H1 (cell line): ENCODE results near the gene SHPK. TPM values are rescaled to one million over a fixed set of nuclear protein-coding genes. Genes with fewer than 3 reads are reported as not detected.

Experiments
- CTCF ChIA-PET: fragments of 300-600 bp; sonication (Branson Sonifier 250); formaldehyde crosslinking; loops from one replicate; lab custom pipeline; 2021; ENCODE audit not compliant: partially characterized antibody; lab: Charles Lee
- POLR2A ChIA-PET: fragments of 300-600 bp; sonication (Branson Sonifier 250); formaldehyde crosslinking; loops from one replicate; lab custom pipeline; 2021; ENCODE audit warnings: inconsistent platforms; ENCODE audit not compliant: partially characterized antibody; lab: Charles Lee
- DNase-seq, 2 experiments: peaks; one replicate each; pipeline versions ENCODE4 v3.0.0 to v3.0.0-alpha.2; 2010 to 2022; ENCODE audit warnings: low spot score in 2 of 2, low read depth in 1 of 2, mixed read lengths in 1 of 2
- FAIRE-seq: peaks from 2 replicates; lab custom pipeline; 2011; peaks lifted over from hg19 to GRCh38; lab: Jason Lieb, UNC
- H2AFZ ChIP-seq: 2 replicates; pipeline ENCODE4 v1.8.1; 2012; ENCODE audit warnings: low read length, inconsistent platforms
- H2AK5ac ChIP-seq: 2 replicates; pipeline ENCODE4 v1.6.1; 2013; ENCODE audit warnings: low read depth, low read length
- H2BK120ac ChIP-seq: replicated peaks from 2 replicates; pipeline ENCODE3; 2013; ENCODE audit warnings: low read depth, low read length, inconsistent platforms
- H2BK12ac ChIP-seq: 2 replicates; pipeline ENCODE4 v1.6.1; 2013; ENCODE audit warnings: low read depth, low read length
- H2BK15ac ChIP-seq: 2 replicates; pipeline ENCODE4 v1.6.1; 2013; ENCODE audit warnings: low read length
- H2BK20ac ChIP-seq: 2 replicates; pipeline ENCODE4 v1.6.1; 2013; ENCODE audit warnings: low read length
- H2BK5ac ChIP-seq: 2 replicates; pipeline ENCODE4 v1.6.1; 2013; ENCODE audit warnings: low read depth, low read length
- H3K14ac ChIP-seq: 2 replicates; pipeline ENCODE4 v1.6.1; 2013; ENCODE audit warnings: inconsistent platforms; ENCODE audit not compliant: insufficient read length
- H3K18ac ChIP-seq: 2 replicates; pipeline ENCODE4 v1.6.1; 2013; ENCODE audit warnings: low read length; ENCODE audit errors: extremely low read depth
- H3K23ac ChIP-seq: 2 replicates; pipeline ENCODE4 v1.6.1; 2013; ENCODE audit warnings: inconsistent platforms; ENCODE audit not compliant: insufficient read length
- H3K23me2 ChIP-seq: 2 replicates; pipeline ENCODE4 v1.6.1; 2013; ENCODE audit warnings: low read depth, low read length
- H3K27ac ChIP-seq: 2 replicates; pipeline ENCODE4 v1.6.1; 2011; ENCODE audit warnings: low read depth, low read length, inconsistent platforms
- H3K27me3 ChIP-seq, 4 experiments: replicated peaks in 1 of 4; 1 replicate in 1 of 4; 2 replicates in 3 of 4; pipeline versions ENCODE4 v1.6.1 to v1.8.1; 2011 to 2013; ENCODE audit warnings: low read length in 3 of 4, mild to moderate bottlenecking in 3 of 4, inconsistent platforms in 2 of 4, mixed read lengths in 2 of 4, moderate library complexity in 1 of 4; ENCODE audit not compliant: control insufficient read depth in 3 of 4, insufficient read depth in 3 of 4; ENCODE audit errors: extremely low read depth in 1 of 4
- H3K36me3 ChIP-seq, 4 experiments: 2 replicates each; pipeline versions ENCODE4 v1.6.1 to v1.8.1; 2011 to 2013; ENCODE audit warnings: mild to moderate bottlenecking in 4 of 4, low read length in 3 of 4, moderate library complexity in 2 of 4, control low read depth in 1 of 4, inconsistent platforms in 1 of 4; ENCODE audit not compliant: insufficient read depth in 4 of 4, control insufficient read depth in 2 of 4
- H3K4ac ChIP-seq: replicated peaks from 2 replicates; pipeline ENCODE3; 2013; ENCODE audit warnings: low read length, low read depth, mixed read lengths, inconsistent platforms; ENCODE audit not compliant: insufficient read length
- H3K4me1 ChIP-seq, 4 experiments: replicated peaks in 1 of 4; 1 replicate in 1 of 4; 2 replicates in 3 of 4; pipeline versions ENCODE4 v1.6.1 to v1.8.1; 2011 to 2013; ENCODE audit warnings: low read length in 3 of 4, inconsistent platforms in 2 of 4, mixed read lengths in 1 of 4; ENCODE audit not compliant: insufficient read depth in 4 of 4, control insufficient read depth in 3 of 4
- H3K4me2 ChIP-seq, 2 experiments: 2 replicates each; pipeline versions ENCODE4 v1.6.1 to v1.8.1; 2011 to 2013; ENCODE audit warnings: low read depth in 2 of 2, low read length in 2 of 2, control low read depth in 1 of 2, inconsistent platforms in 1 of 2, mild to moderate bottlenecking in 1 of 2; ENCODE audit not compliant: insufficient read depth in 1 of 2
- H3K4me3 ChIP-seq, 4 experiments: fragments of 200-600, 300-600 bp in 1 of 4; sonication (generic), shearing (Covaris generic), sonication (Bioruptor Twin) in 1 of 4; 2 replicates each; pipeline versions ENCODE4 v1.5.1 to v1.8.1; 2011 to 2016; ENCODE audit warnings: low read length in 4 of 4, low read depth in 3 of 4, control low read depth in 2 of 4, inconsistent platforms in 2 of 4, mild to moderate bottlenecking in 2 of 4, mixed read lengths in 1 of 4, moderate library complexity in 1 of 4; ENCODE audit not compliant: insufficient read depth in 2 of 4; ENCODE audit errors: extremely low read depth in 1 of 4
- H3K56ac ChIP-seq: replicated peaks from 2 replicates; pipeline ENCODE3; 2013; ENCODE audit warnings: low read depth, mild to moderate bottlenecking, mixed read lengths, low read length, inconsistent platforms; ENCODE audit not compliant: insufficient read length
- H3K79me1 ChIP-seq: 2 replicates; pipeline ENCODE4 v1.6.1; 2013; ENCODE audit warnings: low read depth, low read length, control low read depth
- H3K79me2 ChIP-seq, 2 experiments: 2 replicates each; pipeline versions ENCODE4 v1.6.1 to v1.8.1; 2012 to 2013; ENCODE audit warnings: low read length in 2 of 2, mild to moderate bottlenecking in 2 of 2, inconsistent platforms in 1 of 2; ENCODE audit not compliant: insufficient read depth in 2 of 2, control insufficient read depth in 1 of 2
- H3K9ac ChIP-seq, 4 experiments: replicated peaks in 1 of 4; 1 replicate in 1 of 4; 2 replicates in 3 of 4; pipeline versions ENCODE4 v1.6.1 to v1.8.1; 2011 to 2013; ENCODE audit warnings: low read depth in 3 of 4, low read length in 3 of 4, control low read depth in 2 of 4, mild to moderate bottlenecking in 2 of 4, moderate library complexity in 2 of 4, inconsistent platforms in 1 of 4; ENCODE audit errors: extremely low read depth in 1 of 4
- H3K9me3 ChIP-seq, 2 experiments: 2 replicates each; pipeline versions ENCODE4 v1.6.1 to v1.8.1; 2012 to 2013; ENCODE audit warnings: mild to moderate bottlenecking in 2 of 2, moderate library complexity in 2 of 2, control low read depth in 1 of 2, inconsistent platforms in 1 of 2, low read depth in 1 of 2, low read length in 1 of 2, mixed read lengths in 1 of 2; ENCODE audit not compliant: insufficient read depth in 2 of 2
- H4K20me1 ChIP-seq, 2 experiments: replicated peaks in 1 of 2; 2 replicates each; pipeline versions ENCODE3 to v1.8.1; 2011 to 2013; ENCODE audit warnings: inconsistent platforms in 2 of 2, low read length in 2 of 2, mild to moderate bottlenecking in 1 of 2; ENCODE audit not compliant: insufficient read depth in 2 of 2, control insufficient read depth in 1 of 2
- H4K5ac ChIP-seq: 2 replicates; pipeline ENCODE4 v1.6.1; 2013; ENCODE audit warnings: low read length, low read depth, mixed read lengths, inconsistent platforms; ENCODE audit not compliant: insufficient read length
- H4K8ac ChIP-seq: 2 replicates; pipeline ENCODE4 v1.8.0; 2013; ENCODE audit warnings: mild to moderate bottlenecking, moderate library complexity, low read length, inconsistent platforms; ENCODE audit not compliant: insufficient read depth; ENCODE audit errors: extremely low read depth
- H4K91ac ChIP-seq: replicated peaks from 2 replicates; pipeline ENCODE3; 2013; ENCODE audit warnings: low read length, mixed read lengths, inconsistent platforms; ENCODE audit not compliant: insufficient read length
- ASH2L ChIP-seq: fragments of 200-600, 300-600 bp; sonication (generic); IDR thresholded peaks from one replicate; pipeline ENCODE4 v1.7.1; 2017; ENCODE audit warnings: low read length
- CREB1 ChIP-seq: IDR thresholded peaks from 2 replicates; pipeline ENCODE4 v1.6.1; 2012; ENCODE audit warnings: inconsistent platforms
- NANOG ChIP-seq: IDR thresholded peaks from 2 replicates; pipeline ENCODE4 v1.6.1; 2011; ENCODE audit warnings: low read length, low read depth, mild to moderate bottlenecking, inconsistent platforms; ENCODE audit not compliant: insufficient read depth, poor library complexity, severe bottlenecking
- PHF8 ChIP-seq: fragments of 200-600 bp; sonication (generic); conservative IDR thresholded peaks from 2 replicates; pipeline ENCODE4 v1.7.1; 2012; ENCODE audit warnings: low read depth, mild to moderate bottlenecking, inconsistent platforms, low read length, moderate library complexity
- RFX5 ChIP-seq: IDR thresholded peaks from 2 replicates; pipeline ENCODE4 v1.6.1; 2011; ENCODE audit warnings: low read depth, low read length, improper control_type of control experiment, borderline replicate concordance
- RNF2 ChIP-seq: fragments of 200-900, 300-1000 bp; sonication (generic); IDR thresholded peaks from 2 replicates; pipeline ENCODE4 v1.7.1; 2016; ENCODE audit warnings: borderline replicate concordance, low read depth, mild to moderate bottlenecking, antibody characterized with exemption, low read length; ENCODE audit not compliant: poor library complexity, severe bottlenecking; ENCODE audit errors: missing control alignments
- RXRA ChIP-seq: IDR thresholded peaks from 2 replicates; pipeline ENCODE4 v1.6.1; 2011; ENCODE audit warnings: low read depth, mild to moderate bottlenecking, low read length, moderate library complexity; ENCODE audit not compliant: insufficient read depth
- SIX5 ChIP-seq: IDR thresholded peaks from 2 replicates; pipeline ENCODE4 v1.6.1; 2011; ENCODE audit warnings: mild to moderate bottlenecking, low read depth, low read length
- SP1 ChIP-seq: IDR thresholded peaks from 2 replicates; pipeline ENCODE4 v1.6.1; 2011; ENCODE audit warnings: low read depth, low read length
- WGBS, 2 experiments: shearing (Covaris generic) in 1 of 2; methylation state at CpG; one replicate each; pipeline versions ENCODE4 v1.1.6 to v1.1.7; 2013 to 2015; ENCODE audit warnings: low lambda C conversion rate in 2 of 2, mixed read lengths in 2 of 2, inconsistent platforms in 1 of 2, low coverage in 1 of 2, missing lambda C conversion rate in 1 of 2; ENCODE audit not compliant: insufficient replicate concordance in 2 of 2, insufficient coverage in 1 of 2, insufficient read length in 1 of 2; ENCODE audit errors: extremely low coverage in 1 of 2, missing lambda C conversion rate in 1 of 2; 5-methylcytosine and 5-hydroxymethylcytosine counted together
- polyA plus RNA-seq, 7 experiments: library from polyadenylated mRNA; depleted of rRNA in 3 of 7; stranded (reverse) in 5 of 7; unstranded in 2 of 7; fragments of >200 nt in 5 of 7; fragments of 200-250 nt in 2 of 7; gene quantifications; 1 replicate in 5 of 7; 2 replicates in 1 of 7; 4 replicates in 1 of 7; pipeline versions ENCODE4 v1.2.1 to v1.2.3, GENCODE V29; 2011 to 2013; ENCODE audit warnings: missing spikeins in 2 of 7, mixed read lengths in 2 of 7
- total RNA-seq: library from RNA; stranded (reverse); fragmentation: NEBNext Ultra II Directional; extraction: Animal tissue kit (Norgen Biotek cat#: 25700); gene quantifications from 2 replicates; pipeline ENCODE4 v1.2.1, GENCODE V29; 2021
- TF ChIP-seq, protein P1 (sequence below): IDR thresholded peaks from 2 replicates; pipeline ENCODE4 v1.6.1; 2012; ENCODE audit warnings: inconsistent platforms

Gene SHPK
- total and polyA plus RNA-seq, 2 of the 8 experiments (the other 6 are each of a cell fraction or from before 2014, with no cell fraction given) = 28.6 to 36.7 TPM

DNA sequence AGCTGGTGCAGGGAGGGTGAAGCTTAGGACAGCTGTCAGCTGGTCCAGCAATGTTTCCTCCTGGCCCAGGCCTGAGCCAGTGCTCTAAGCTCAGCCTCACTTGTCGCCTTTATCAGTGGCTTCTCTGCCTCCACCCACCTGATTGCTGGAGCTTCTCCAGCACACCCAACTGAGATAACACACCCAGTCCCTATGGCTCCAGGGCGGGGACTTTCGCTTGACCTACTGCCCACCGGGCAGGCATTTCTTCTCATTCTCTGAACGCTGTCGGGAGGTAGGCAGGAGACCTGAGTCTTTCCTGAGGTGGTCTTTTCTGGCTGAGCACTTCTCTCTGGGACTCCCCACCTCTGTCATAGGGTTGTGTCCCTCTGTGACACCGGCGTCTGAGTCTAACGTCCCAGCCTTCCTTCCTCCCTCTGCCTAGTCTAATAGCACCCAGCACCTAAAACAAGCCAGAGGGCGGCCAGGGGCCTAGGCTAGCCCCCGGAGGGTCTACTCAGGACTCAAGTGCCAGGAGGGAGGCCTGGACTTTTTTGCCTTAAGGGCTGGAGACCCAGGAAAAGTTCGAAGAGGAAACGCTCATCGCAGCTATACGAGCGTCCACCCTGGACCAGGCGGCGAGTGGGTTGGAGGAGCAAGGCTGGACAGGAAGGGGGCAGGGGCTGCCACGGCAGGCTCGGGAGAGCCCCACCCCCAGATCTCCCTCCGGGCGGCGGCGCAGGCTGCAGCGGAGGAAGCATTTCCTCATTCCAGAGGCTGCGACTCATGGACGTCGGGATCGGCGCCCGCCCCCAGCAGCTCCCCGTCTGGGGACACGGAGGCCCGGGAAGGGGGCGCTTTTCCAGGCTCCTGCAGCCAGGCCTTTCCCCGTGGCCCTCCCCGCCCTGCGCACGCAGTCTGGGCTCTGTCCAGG is 31.6 kb upstream of the SHPK start:
- Histone ChIP-seq H3K27me3 (no peaks in the 10 kb centered on the region), H2BK15ac (peak overlapping the region; percentile 72), H4K8ac (peak overlapping the region; percentile 84), H2BK12ac (0 out of 2 replicates have a peak overlapping the region, but pooled peaks have one; percentile 27), H3K79me2 (peaks cover 3 to 28% of the 10 kb centered on the region in 2 experiments; a peak in 3 of 4 replicates), H4K5ac (peak overlapping the region; percentile 81), H3K27ac (peak overlapping the region; percentile 82), H3K23me2 (peaks cover 12% of the 10 kb centered on the region; the same call in 1 of the 2 replicates), H3K79me1 (peaks cover 12% of the 10 kb centered on the region), H2BK5ac (peak overlapping the region; percentile 81; the same call in 1 of the 2 replicates), H3K9me3 (no peaks in the 10 kb centered on the region), H4K91ac (peak overlapping the region; percentile 80), H2AFZ (no peak overlapping the region), H3K23ac (no peak overlapping the region), H2BK20ac (no peak overlapping the region), H3K14ac (no peak overlapping the region), H3K56ac (peak overlapping the region; percentile 65), H3K4ac (peak overlapping the region; percentile 4), H2AK5ac (no peak overlapping the region), H3K18ac (peak overlapping the region; percentile 60), H4K20me1 (peaks cover 0 to 10% of the 10 kb centered on the region in 2 experiments), H3K4me3 (peak overlapping the region; percentile 63 to 80 (median 76)), H3K4me2 (peak overlapping the region; percentile 93 to 97), H3K4me1 (peaks cover 3 to 7% (median 5%) of the 10 kb centered on the region in 4 experiments), H3K36me3 (no peaks in the 10 kb centered on the region; a peak in 1 of 8 replicates), H3K9ac (peak overlapping the region; percentile 71 to 84 (median 79)), H2BK120ac (no peak overlapping the region)
- ChIA-PET CTCF (interaction anchor here (0.8 to 2.0 kb wide), 6 partner anchors 11 to 66 kb away, joined by 3 to 8 read pairs (median 6); no protein-coding TSS in a partner anchor), POLR2A (interaction anchor here (0.7 to 12.7 kb wide), 13 partner anchors 8 to 631 kb away, joined by 3 to 194 read pairs (median 4); partner anchors contain the start of genes CTNS, HASPIN, P2RX5 and SHPK)
- DNase-seq = peak in 1 of 2 experiments; percentile 79
- 17% methylated on average over 36 of the region's 39 CpGs; no CpG with 5 or more reads in 1 of the 2 experiments for WGBS, 2 experiments
- no peak for FAIRE-seq
- TF ChIP-seq RXRA = no peak
- no peak for TF ChIP-seq NANOG
- TF ChIP-seq, protein P1, sequence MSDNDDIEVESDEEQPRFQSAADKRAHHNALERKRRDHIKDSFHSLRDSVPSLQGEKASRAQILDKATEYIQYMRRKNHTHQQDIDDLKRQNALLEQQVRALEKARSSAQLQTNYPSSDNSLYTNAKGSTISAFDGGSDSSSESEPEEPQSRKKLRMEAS = no peak
- TF ChIP-seq CREB1 = no peak
- TF ChIP-seq RFX5 = no peak
- 0 out of 2 replicates have a peak, but pooled peaks have one; percentile 28 for TF ChIP-seq PHF8
- no peak for TF ChIP-seq SP1
- no peak for TF ChIP-seq ASH2L
- TF ChIP-seq RNF2 = no peak
- no peak for TF ChIP-seq SIX5
